ENCODE results near the gene HIPK2. TPM values are rescaled to one million over a fixed set of nuclear protein-coding genes. Genes with fewer than 3 reads are reported as not detected.

The HIPK2 gene
- total and polyA plus RNA-seq, 2 donors (not counting 3 experiments of a cell fraction or from before 2014, with no cell fraction given): 9.0 to 43.8 TPM

DNA sequence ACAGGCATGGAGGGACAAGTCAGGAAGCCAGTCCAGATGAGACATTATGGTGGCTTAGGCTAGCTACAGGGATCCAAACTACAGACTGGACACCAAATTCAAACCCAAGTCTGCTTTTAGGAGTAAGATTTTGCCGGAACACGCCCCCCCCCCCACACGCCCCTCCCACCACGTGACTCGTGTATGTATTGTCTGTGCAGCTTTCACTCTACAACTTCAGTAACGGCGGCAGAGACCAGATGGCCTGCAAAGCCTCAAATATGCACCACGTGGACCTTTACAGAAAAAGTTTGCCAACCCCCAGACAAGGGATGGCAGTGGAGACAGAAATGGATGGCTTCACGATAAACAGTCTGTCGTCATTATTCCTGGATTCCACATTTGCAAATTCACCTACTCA is 14.5 kb downstream of the HIPK2 start:
- BruUV-seq (replicated peaks): no TSS peak
- Histone ChIP-seq H3K79me2 (ENCODE audit: control insufficient read depth, insufficient read depth, low read length) (peaks cover 95% of the 10 kb centered on the region), H3K27ac (ENCODE audit: insufficient read depth, low read depth, low read length) (peak overlapping the region; percentile 43), H2AFZ (ENCODE audit: low read depth, low read length) (no peak overlapping the region), H3K4me1 (ENCODE audit: control insufficient read depth, extremely low read depth, insufficient read depth, low read length) (peaks cover 28% of the 10 kb centered on the region), H4K20me1 (replicated peaks; ENCODE audit: control insufficient read depth, extremely low read depth, insufficient read depth, low read length) (peaks cover 5% of the 10 kb centered on the region), H3K9me1 (replicated peaks; ENCODE audit: control insufficient read depth, extremely low read depth, insufficient read depth, low read length) (no peaks in the 10 kb centered on the region), H3K27me3 (ENCODE audit: control insufficient read depth in 2 of 2, insufficient read depth in 2 of 2, low read length in 2 of 2) (no peaks in the 10 kb centered on the region), H3K4me2 (ENCODE audit: insufficient read depth, low read length) (peak overlapping the region; percentile 22), H3K36me3 (ENCODE audit: control insufficient read depth in 2 of 2, extremely low read depth in 1 of 2, insufficient read depth in 2 of 2, low read length in 2 of 2) (peaks cover 0 to 4% of the 10 kb centered on the region in 2 experiments), H3K9ac (replicated peaks; ENCODE audit: extremely low read depth, insufficient read depth, low read length) (peak overlapping the region; percentile 12), H3K4me3 (replicated peaks in 1 of 3; ENCODE audit: insufficient read depth in 1 of 3, low read depth in 1 of 3, low read length in 3 of 3) (no peak overlapping the region), H3K9me3 (replicated peaks; ENCODE audit: control insufficient read depth, insufficient read depth, low read length) (no peaks in the 10 kb centered on the region)
- ChIA-PET POLR2A (interaction anchor here (0.7 kb wide), 1 partner anchor 113 kb away, joined by 5 read pairs; no protein-coding TSS in a partner anchor), CTCF (interaction anchor here (0.9 to 2.6 kb wide), 5 partner anchors 8 to 118 kb away, joined by 3 to 11 read pairs (median 4); no protein-coding TSS in a partner anchor)
- DNase-seq (ENCODE audit: low read depth, low spot score) (no peak), FAIRE-seq (no peak)
- intact Hi-C loops (cut with micrococcal nuclease) (loop anchor here (1.0 to 2.0 kb wide), 2 partner anchors 27 to 31 kb away; no protein-coding TSS in a partner anchor), dilution Hi-C loops (cut with MboI; ENCODE audit: extremely low pct_ligation_motif_present, low sequenced_read_pairs) (no loop called here)
- TF ChIP-seq MYC (IDR thresholded peaks at IDR 0.05; ENCODE audit: low read depth, low read length): no peak

DNA sequence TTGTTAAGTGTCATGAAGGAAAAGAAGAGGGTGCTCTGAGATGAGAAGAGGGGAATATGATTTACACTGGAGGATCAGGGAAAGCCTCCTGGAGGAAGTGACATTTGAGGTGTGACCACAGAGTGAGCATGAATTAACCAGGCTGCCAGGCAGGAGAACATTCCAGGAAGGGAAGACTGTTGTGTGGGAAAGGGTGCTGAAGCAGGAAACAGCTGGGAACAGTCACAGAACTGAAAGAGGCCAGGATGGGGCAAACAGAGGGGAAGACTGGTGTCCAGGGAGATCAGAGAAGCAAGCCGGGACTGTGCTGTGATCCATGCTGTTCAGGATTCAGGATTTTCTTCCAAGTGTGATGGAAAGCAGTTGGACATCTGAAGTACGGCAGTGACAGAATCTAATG is 14.9 kb downstream of the HIPK2 start:
- POLR2A ChIA-PET: interaction anchor here (0.7 kb wide), 1 partner anchor 112 kb away, joined by 5 read pairs; no protein-coding TSS in a partner anchor
- dilution Hi-C loops (cut with MboI; ENCODE audit: extremely low pct_ligation_motif_present, low sequenced_read_pairs): no loop called here

More for the DNA sequence above, 14.9 kb downstream of the HIPK2 start:
- Histone ChIP-seq H3K27me3 (ENCODE audit: control insufficient read depth in 2 of 2, insufficient read depth in 2 of 2, low read length in 2 of 2) (no peaks in the 10 kb centered on the region), H3K9me1 (replicated peaks; ENCODE audit: control insufficient read depth, extremely low read depth, insufficient read depth, low read length) (no peaks in the 10 kb centered on the region), H3K27ac (ENCODE audit: insufficient read depth, low read depth, low read length) (peak overlapping the region; percentile 43), H3K4me3 (replicated peaks in 1 of 3; ENCODE audit: insufficient read depth in 1 of 3, low read depth in 1 of 3, low read length in 3 of 3) (no peak overlapping the region), H3K79me2 (ENCODE audit: control insufficient read depth, insufficient read depth, low read length) (peaks cover 95% of the 10 kb centered on the region), H3K4me1 (ENCODE audit: control insufficient read depth, extremely low read depth, insufficient read depth, low read length) (peaks cover 26% of the 10 kb centered on the region), H3K4me2 (ENCODE audit: insufficient read depth, low read length) (peak overlapping the region; percentile 22), H2AFZ (ENCODE audit: low read depth, low read length) (no peak overlapping the region), H4K20me1 (replicated peaks; ENCODE audit: control insufficient read depth, extremely low read depth, insufficient read depth, low read length) (peaks cover 5% of the 10 kb centered on the region), H3K36me3 (ENCODE audit: control insufficient read depth in 2 of 2, extremely low read depth in 1 of 2, insufficient read depth in 2 of 2, low read length in 2 of 2) (peaks cover 0 to 4% of the 10 kb centered on the region in 2 experiments), H3K9ac (replicated peaks; ENCODE audit: extremely low read depth, insufficient read depth, low read length) (peak overlapping the region; percentile 12), H3K9me3 (replicated peaks; ENCODE audit: control insufficient read depth, insufficient read depth, low read length) (no peaks in the 10 kb centered on the region)
- intact Hi-C loops (cut with micrococcal nuclease): loop anchor here (1.0 to 2.0 kb wide), 2 partner anchors 26 to 31 kb away; no protein-coding TSS in a partner anchor
- no TSS peak for BruUV-seq (replicated peaks)
- DNase-seq (ENCODE audit: low read depth, low spot score) (peak; percentile 89), FAIRE-seq (peak; percentile 83)
- no peak for TF ChIP-seq POLR2A (IDR thresholded peaks at IDR 0.05; ENCODE audit: low read depth, low read length)
- peak; percentile 22 for TF ChIP-seq POLR2AphosphoS5 (IDR thresholded peaks at IDR 0.05; ENCODE audit: insufficient read depth, low read depth, low read length)
- no peak for TF ChIP-seq JUN (IDR thresholded peaks at IDR 0.05; ENCODE audit: borderline replicate concordance, insufficient read depth, insufficient read length, low read depth)
- peak; percentile 17 for TF ChIP-seq FOS (IDR thresholded peaks at IDR 0.05; ENCODE audit: borderline replicate concordance, insufficient read depth, low read length)
- no peak for TF ChIP-seq MYC (IDR thresholded peaks at IDR 0.05; ENCODE audit: low read depth, low read length)
- no peak for TF ChIP-seq GATA2 (IDR thresholded peaks at IDR 0.05; ENCODE audit: insufficient read depth, insufficient read length, low read depth, low read length)
- TF ChIP-seq, protein P1, sequence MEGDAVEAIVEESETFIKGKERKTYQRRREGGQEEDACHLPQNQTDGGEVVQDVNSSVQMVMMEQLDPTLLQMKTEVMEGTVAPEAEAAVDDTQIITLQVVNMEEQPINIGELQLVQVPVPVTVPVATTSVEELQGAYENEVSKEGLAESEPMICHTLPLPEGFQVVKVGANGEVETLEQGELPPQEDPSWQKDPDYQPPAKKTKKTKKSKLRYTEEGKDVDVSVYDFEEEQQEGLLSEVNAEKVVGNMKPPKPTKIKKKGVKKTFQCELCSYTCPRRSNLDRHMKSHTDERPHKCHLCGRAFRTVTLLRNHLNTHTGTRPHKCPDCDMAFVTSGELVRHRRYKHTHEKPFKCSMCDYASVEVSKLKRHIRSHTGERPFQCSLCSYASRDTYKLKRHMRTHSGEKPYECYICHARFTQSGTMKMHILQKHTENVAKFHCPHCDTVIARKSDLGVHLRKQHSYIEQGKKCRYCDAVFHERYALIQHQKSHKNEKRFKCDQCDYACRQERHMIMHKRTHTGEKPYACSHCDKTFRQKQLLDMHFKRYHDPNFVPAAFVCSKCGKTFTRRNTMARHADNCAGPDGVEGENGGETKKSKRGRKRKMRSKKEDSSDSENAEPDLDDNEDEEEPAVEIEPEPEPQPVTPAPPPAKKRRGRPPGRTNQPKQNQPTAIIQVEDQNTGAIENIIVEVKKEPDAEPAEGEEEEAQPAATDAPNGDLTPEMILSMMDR (IDR thresholded peaks at IDR 0.05; ENCODE audit: extremely low read depth in 1 of 2, insufficient read depth in 1 of 2, low read depth in 1 of 2, low read length in 2 of 2): no peak
- CTCF ChIA-PET: interaction anchor here (0.9 to 2.6 kb wide), 5 partner anchors 9 to 118 kb away, joined by 3 to 11 read pairs (median 4); no protein-coding TSS in a partner anchor

All from endothelial cell of umbilical vein (primary cell).